GM21360 (cell line): ENCODE measurements around the gene LRFN4.
A peak's percentile ranks its signal among the peaks of the same experiment; 100 is the strongest.

Source experiments
- ATAC-seq: cut with Tn5 transposase; IDR thresholded peaks from one replicate; pipeline ENCODE4 v1.9.1; 2021; ENCODE audit warnings: mild to moderate bottlenecking, moderate library complexity; ENCODE audit not compliant: unreplicated experiment

The LRFN4 gene

GRCh38 chr11:66857927-66858185 is 992 bp downstream of the LRFN4 start:
- ATAC-seq: no peak

- no peak for ATAC-seq
These were observed 1.5 kb downstream of the LRFN4 start for GRCh38 chr11:66858186-66858938.

- no peak for ATAC-seq
These were observed 2.2 kb downstream of the LRFN4 start for GRCh38 chr11:66858939-66859685.

GRCh38 chr11:66859686-66860448 is 3.0 kb downstream of the LRFN4 start:
- ATAC-seq: no peak

- no peak for ATAC-seq
These were observed 3.6 kb downstream of the LRFN4 start for GRCh38 chr11:66860449-66860831.

DNA sequence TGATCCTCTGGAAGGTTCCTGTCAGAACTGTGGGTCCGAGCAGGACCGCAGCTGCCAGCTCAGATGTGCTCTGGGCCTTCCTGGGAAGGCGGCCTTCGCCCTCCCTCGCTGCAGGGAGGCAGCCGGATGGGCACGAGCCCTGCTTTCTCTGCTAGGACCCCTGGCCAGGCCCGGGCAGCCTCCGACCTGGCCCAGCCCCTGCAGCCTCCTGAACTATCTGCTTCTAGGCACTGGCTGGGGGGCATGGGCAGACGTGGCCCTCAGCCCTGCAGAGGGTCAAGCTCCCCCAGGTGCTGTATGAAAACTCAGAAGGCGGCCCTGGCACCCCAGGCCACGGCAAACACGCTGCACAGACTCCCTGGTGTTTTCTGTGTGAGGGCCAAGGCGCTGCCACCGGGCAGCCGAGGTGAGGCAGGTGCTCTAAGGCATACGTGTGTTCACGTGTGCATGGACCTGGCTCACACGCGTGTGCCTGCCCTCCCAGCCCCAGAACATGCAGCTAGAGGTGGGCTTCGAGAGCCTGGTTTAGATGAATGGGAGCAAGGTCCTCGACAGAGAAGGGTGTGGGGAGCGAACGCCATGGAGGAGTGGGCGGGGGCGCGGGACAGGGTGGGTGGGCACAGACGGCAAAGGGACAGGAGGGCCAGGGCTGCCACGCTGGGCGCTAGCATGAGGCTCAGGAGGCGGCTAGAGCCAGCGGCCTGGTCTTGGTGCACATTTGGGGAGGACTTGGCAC is 4.3 kb downstream of the LRFN4 start:
- no peak for ATAC-seq

GRCh38 chr11:66861774-66862558 is 5.1 kb downstream of the LRFN4 start:
- no peak for ATAC-seq

DNA sequence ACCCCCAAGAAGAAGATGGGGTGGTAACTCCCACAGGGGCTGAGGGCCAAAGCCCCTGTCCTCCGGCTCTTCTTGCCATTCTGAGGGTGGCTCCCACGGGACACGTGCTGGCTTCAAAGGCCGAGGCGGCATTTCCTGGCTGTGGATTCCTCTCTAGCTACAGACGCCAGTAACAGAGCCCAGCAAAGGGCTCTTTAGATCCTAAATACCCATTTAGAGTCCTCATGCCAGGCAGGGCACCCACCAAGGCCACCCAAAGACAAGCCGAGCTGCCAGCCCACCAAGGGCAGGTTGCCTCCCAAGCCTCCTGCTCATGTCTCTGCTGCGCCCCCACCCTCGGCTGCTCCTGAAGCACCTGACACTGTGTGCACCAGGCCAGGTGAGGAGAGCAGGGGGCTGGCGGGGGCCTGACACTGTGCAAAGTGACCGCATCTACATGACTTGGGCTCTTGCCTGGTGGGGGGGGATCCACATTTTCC is 5.7 kb downstream of the LRFN4 start:
- ATAC-seq: no peak

- no peak for ATAC-seq
These were observed 6.7 kb downstream of the LRFN4 start for GRCh38 chr11:66863428-66864125.

GRCh38 chr11:66864172-66864901 is 7.5 kb downstream of the LRFN4 start:
- ATAC-seq: no peak

- no peak for ATAC-seq
These were observed 8.2 kb downstream of the LRFN4 start for GRCh38 chr11:66864924-66865697.

DNA sequence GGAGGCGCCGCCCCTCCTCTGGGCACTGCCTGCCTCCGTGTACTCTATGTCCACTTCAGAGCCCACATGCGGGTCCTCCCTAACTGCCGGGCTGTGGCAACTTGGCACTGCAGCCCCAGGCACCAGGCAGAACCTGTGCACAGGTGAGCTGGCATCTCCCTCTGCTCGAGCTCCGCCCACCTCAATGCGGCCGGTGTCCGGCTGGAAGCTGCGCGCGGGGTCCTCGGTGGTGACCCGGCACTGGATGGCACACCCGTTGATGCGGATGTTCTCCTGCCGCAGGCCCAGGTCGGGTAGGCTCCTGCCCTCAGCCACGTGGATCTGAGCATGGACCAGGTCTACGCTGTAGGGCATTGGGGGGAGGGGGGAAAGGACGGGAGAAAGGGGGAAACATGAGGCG is 9.1 kb downstream of the LRFN4 start:
- ATAC-seq: no peak

- ATAC-seq: no peak
These were observed 9.7 kb downstream of the LRFN4 start for GRCh38 chr11:66866511-66866986.

DNA sequence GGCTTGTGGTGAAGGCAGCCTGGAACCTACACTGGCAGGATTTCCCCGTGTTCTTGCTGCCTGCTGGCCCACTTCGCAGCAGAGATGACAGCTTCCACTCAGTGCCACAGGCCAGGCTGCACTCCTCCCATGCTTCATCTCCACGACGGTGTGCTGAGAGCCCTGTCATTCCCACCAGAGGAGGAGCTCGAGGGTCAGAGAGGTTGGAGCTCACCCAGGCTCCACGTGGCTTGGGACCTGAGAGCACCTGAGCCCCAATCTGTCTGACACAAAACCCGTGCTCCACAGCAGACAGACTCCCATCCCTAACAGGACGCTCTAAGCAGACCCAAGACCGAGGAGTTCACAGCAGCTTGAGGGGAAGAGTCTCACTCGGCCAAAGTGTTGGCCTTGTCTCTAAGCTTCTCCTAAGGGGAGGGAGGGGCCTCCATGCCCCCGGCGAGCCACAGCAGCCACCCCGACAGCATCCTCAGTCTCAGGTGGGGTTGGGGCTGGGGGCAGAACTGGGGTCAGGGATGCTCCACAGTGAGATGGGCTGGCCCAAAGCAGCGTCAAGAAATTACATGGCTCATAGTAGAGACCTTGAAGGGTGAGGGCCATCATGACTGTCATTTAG is 10.7 kb downstream of the LRFN4 start:
- ATAC-seq: no peak

DNA sequence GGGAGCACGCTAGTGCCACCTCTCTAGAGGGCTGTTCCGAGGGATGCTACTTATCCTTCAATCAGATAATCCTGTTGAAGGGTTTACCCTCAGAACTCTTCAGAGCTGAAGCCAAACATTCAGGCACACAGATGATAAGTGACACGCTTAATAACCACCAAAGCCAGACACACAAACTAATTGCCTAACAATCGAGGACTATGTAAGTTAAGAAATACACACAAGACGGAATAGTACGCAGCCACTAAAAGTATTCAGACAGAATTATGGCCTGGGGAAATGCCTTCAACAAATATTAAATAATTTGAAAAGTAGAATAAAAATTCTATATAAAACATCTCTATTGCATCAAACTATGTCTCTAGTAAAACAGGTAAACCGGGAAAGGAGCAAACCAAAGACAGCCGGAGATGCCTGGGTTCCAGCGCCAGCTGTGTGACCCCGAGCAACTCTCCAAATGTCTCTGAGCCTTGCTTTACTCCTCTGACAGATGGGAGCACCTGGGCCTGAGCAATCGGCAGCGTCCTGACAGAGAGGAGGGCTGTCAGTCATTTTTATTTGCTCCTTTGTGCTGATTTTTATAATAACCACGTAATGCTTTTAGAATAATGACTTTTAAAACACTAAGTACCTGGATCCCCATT is 11.3 kb downstream of the LRFN4 start:
- ATAC-seq: no peak

DNA sequence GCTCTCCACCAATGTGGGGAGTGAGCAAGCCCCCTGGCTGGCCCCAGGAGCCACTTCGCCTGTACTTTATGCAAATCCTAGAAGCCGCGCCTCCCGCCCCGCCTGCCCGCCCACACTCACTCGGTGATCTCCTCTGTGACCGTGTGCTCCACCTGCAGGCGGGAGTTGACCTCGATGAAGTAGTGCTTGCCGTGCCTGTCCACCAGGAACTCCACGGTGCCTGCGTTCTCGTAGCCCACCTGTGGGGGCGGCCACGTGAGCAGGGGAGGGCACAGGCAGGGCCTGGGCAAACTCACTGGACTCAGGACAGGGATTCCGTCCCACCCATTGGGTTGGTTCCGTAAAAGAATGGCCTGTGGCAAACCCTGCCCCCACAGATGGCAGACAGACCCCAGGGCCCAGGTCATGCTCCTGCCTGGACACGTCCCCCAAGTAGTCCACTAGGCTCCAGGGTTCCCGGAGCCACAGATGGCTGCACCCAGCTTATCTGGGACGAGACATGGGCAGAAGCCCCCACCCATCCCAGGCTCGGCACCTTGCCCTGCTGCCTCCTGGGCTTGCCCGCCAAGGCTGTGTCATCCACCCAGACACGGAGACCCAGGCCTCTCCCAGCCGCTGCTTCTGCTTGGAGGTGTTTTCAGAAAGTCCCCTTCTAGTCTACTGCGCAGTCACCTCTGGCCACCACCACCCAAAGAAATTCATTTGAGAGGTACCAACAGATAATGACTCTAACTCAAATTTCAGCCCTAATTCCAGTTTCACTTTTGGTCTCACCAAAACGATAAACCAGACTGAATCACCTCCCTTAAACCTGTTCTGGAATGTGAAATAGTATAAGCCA is 12.1 kb downstream of the LRFN4 start:
- ATAC-seq: peak; percentile 78

DNA sequence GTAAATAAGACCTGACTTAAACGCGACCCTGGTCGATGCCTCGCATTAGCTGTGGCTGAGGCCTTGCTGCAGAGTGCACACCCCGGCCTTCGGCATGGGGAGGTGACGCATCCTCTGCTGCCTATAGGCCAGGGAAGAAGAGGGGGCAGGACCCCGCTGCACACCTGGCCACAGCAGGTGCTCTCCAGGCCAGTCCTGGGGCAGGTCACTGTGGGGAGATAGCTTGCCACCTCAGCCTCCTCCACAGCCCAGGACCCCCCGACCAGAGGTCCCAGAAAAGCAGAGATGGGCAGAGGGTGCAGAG is 12.7 kb downstream of the LRFN4 start:
- ATAC-seq: no peak
